GM12874 (cell line): ENCODE results near the gene SNRNP200.

Experiments used
- TF ChIP-seq, protein P1 (sequence below): IDR thresholded peaks from 2 replicates; pipeline ENCODE4 v1.5.1; 2011; ENCODE audit warnings: low read depth, mild to moderate bottlenecking, control low read depth, low read length, moderate library complexity; ENCODE audit not compliant: insufficient read depth

The SNRNP200 gene

DNA sequence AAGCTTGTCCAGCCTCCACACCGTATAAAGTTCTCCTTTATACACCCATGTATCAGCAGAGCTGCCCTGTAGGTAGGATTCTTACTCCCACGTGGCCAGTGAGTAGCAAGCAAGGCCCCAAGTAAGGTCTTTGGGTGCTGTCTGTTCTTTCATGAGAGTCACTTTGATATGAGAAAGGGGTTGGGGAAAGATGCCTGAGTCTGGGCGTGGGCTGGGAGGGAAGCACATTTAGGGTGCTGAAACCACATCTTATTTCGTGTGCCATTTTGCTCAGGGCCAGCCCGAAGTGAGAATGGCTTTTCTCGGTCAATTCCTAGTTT is 19.3 kb upstream of the SNRNP200 start:
- TF ChIP-seq, protein P1, sequence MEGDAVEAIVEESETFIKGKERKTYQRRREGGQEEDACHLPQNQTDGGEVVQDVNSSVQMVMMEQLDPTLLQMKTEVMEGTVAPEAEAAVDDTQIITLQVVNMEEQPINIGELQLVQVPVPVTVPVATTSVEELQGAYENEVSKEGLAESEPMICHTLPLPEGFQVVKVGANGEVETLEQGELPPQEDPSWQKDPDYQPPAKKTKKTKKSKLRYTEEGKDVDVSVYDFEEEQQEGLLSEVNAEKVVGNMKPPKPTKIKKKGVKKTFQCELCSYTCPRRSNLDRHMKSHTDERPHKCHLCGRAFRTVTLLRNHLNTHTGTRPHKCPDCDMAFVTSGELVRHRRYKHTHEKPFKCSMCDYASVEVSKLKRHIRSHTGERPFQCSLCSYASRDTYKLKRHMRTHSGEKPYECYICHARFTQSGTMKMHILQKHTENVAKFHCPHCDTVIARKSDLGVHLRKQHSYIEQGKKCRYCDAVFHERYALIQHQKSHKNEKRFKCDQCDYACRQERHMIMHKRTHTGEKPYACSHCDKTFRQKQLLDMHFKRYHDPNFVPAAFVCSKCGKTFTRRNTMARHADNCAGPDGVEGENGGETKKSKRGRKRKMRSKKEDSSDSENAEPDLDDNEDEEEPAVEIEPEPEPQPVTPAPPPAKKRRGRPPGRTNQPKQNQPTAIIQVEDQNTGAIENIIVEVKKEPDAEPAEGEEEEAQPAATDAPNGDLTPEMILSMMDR = no peak

DNA sequence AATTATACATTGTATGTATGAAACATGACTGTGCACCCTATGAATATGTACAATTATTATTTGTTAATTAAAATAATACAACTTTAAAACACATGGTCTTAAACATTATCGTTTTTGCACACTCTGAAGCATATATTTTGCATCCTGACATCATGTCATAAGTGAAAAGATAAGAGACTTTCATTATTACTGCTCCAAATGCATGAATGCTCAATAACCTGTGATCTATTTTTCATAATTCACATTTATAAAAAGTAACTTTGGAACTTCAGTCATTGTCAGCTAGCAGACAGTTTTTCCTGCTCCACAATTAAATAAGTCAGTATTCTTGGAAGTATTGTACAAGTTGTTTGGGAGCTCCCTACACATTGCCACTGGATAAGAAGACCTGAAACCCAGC is 18.5 kb upstream of the SNRNP200 start:
- TF ChIP-seq, protein P1 = no peak

GRCh38 chr2:96320728-96321622 is 15.6 kb upstream of the SNRNP200 start:
- TF ChIP-seq, protein P1 = no peak

DNA sequence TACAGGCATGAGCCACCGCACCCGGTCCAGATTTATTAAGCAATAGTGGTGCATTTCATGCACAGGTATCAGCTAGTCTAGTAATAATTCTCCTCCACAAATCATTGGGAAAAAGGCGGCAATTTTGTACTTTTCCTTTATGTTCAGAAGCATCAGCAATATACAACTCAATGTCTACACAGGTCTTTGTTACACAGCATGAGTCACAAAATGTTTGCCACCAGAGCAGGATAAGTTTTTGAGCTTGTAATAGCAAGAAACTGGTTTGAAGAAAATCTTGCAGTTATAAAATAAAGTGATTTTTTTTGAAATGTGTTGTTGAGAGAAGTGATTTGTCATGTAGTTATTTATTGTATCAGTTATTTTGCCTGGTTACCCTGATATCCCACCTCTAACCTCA is 15.0 kb upstream of the SNRNP200 start:
- TF ChIP-seq, protein P1 = no peak

DNA sequence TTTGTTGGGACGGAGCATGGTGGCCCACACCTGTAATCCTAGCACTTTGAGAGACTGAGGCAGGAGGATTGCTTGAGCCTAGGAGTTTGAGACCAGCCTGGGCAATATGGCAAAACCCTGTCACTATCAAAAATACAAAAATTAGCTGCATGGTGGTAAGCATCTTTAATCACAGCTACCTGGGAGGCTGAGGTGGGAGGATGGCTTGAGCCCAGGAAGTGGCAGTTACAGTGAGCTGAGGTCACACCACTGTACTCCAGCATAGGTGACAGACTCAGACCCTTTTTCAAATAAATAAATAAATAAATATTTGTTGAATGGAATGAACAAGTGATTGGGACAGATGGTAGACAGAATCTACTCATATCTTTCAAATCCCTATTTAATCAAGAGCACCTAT is 14.1 kb upstream of the SNRNP200 start:
- TF ChIP-seq, protein P1 = no peak

DNA sequence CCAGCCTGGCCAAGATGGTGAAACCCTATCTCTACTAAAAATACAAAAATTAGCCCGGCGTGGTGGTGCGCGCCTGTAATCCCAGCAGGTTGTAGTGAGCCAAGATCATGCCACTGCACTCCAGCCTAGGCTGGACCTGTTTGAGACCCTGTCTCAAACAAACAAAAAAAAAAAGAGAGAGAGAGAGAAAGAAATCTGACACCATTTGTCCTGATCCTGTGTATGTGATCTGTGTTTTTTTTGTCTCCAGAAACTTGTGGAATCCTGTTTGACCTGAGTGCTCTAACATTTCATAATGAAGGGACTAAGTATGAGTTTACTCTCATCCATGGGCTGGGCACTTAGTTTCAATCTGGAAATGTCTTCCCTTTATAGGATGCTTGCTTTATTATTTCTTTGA is 13.4 kb upstream of the SNRNP200 start:
- TF ChIP-seq, protein P1 = no peak

DNA sequence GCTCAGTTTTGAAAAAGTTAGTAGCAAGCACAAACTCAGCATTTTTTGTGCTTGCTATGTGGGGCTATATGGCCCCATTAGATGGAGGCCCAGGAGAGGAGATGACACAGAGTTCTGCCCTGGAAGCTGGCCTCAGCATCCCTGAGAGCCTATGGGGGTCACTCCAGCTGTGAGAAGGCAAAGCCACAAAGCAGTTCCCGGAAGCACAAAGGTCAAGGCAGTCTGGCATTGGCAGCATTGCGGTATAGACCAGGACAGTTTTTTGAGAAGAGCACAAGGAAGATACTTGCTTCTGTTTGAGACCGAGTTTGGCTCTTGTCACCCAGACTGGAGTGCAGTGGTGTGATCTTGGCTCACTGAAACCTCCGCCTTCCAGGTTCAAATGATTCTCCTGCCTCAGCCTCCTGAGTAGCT is 12.2 kb upstream of the SNRNP200 start:
- TF ChIP-seq, protein P1 = no peak
